SIG-M5 (cell line): ENCODE data around the gene MEF2C.

Source experiments
- DNase-seq: peaks from one replicate; lab custom pipeline; 2025; lab: John Stamatoyannopoulos, UW

The MEF2C gene

GRCh38 chr5:88888291-88888690, 5.3 kb upstream of the MEF2C start:
- DNase-seq: no peak

GRCh38 chr5:88887342-88887741, 4.4 kb upstream of the MEF2C start:
- no peak for DNase-seq

- no peak for DNase-seq
These were observed 3.9 kb upstream of the MEF2C start for GRCh38 chr5:88886746-88887341.

GRCh38 chr5:88886252-88886651, 3.3 kb upstream of the MEF2C start:
- DNase-seq: no peak

DNA sequence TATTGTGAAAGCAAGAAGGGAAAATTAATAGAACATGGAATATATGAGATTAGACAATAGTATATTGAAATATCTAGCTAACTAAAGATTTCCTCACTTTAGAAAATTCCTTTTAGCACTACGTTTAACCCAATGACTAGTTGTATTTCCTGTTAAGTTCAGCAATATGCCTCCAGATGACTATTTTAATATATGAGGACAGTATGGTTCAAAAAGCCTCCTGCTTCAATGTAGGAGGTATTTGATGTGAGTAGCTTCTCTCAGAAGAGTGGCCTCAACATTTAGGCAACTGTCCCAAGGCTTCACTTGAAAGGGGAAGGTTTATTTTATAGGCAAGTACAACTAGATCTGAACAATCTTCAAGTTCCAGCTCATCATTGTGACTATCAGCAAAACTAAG, 2.0 kb upstream of the MEF2C start:
- no peak for DNase-seq

- no peak for DNase-seq
These were observed 1.6 kb upstream of the MEF2C start for GRCh38 chr5:88884608-88884877.

GRCh38 chr5:88883836-88884607, 1.0 kb upstream of the MEF2C start:
- DNase-seq: no peak

GRCh38 chr5:88882276-88883038, 527 bp downstream of the MEF2C start:
- no peak for DNase-seq

GRCh38 chr5:88881571-88881971, 1.4 kb downstream of the MEF2C start:
- no peak for DNase-seq

DNA sequence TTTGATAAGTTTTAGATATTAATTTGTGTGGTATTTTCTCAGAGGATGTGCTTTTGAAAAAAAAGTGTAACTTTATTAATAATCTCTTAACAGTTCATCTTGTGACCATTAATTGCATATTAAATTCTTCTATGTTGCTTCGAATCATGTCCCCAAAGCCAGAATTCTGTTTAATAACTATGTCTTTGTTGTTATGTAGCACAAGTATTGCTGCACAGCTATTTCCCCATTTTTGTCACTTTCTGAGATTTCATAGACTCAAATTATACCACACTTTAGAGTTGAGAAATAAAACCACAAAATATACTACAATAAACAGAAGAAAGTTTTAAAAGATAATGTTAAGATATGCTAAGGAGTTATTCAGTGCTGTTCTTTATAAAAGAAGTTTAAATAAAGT, 2.8 kb downstream of the MEF2C start:
- no peak for DNase-seq

- DNase-seq: no peak
These were observed 3.3 kb downstream of the MEF2C start for GRCh38 chr5:88879724-88880123.

GRCh38 chr5:88878976-88879375, 4.0 kb downstream of the MEF2C start:
- no peak for DNase-seq

DNA sequence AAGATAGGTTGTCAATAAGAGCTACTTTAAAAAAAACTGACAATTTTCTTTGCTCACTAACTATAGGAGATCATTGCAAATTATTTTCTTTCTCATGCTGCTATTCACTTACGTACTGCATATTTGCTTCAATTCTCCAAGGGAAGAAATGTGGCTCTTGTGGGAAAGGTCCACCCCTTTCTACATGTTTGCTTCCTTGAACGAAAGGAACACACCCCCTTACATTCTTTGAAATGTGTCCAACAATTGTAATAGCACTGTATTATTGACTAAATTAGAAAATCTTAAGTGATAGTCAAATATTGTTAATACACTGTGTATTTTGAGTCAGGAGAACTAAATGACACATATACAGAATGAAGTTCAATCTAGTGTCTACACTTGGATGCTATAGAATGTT, 5.2 kb downstream of the MEF2C start:
- no peak for DNase-seq

DNA sequence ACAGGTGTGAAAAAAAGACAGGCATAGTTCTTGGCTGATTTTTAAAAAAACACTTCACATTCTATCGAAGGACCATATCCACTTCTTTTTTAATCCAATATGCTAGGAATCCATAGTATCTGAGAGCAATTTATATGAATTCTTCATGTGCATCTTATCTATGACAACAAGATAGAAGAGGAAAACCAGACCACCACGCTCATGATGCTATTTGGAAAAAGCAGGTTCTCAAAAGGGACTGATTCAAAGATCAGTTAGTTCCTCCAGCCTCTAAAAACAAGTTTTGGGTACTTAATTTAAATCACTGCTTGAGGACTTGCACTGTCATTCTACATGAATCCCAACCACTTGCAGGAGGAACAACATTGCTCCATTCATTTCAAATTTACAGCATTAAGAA, 6.3 kb downstream of the MEF2C start:
- DNase-seq: no peak

- DNase-seq: no peak
These were observed 7.4 kb downstream of the MEF2C start for GRCh38 chr5:88875341-88876234.

GRCh38 chr5:88873447-88873846, 9.5 kb downstream of the MEF2C start:
- DNase-seq: no peak

- no peak for DNase-seq
These were observed 10.0 kb downstream of the MEF2C start for GRCh38 chr5:88872971-88873370.

DNA sequence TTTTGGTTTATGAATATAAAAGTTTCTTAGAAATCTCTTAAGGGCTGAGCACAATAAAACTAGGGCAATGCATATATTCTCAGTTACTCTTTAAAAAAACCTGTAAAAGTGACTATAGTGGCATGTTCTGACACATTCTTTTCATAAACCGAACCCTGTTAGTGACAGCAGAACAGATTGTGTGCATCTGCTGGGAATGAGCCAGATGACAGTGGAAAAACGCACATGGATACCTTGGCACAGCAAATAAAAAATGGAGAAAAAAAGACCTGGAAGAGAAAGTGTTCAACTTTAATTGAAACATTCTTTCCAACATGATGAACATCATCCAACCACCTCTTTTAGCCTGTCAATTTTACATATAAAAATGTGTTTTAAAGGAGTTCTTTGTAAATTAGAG, 12.7 kb downstream of the MEF2C start:
- no peak for DNase-seq

GRCh38 chr5:88868468-88869068, 14.4 kb downstream of the MEF2C start:
- no peak for DNase-seq

DNA sequence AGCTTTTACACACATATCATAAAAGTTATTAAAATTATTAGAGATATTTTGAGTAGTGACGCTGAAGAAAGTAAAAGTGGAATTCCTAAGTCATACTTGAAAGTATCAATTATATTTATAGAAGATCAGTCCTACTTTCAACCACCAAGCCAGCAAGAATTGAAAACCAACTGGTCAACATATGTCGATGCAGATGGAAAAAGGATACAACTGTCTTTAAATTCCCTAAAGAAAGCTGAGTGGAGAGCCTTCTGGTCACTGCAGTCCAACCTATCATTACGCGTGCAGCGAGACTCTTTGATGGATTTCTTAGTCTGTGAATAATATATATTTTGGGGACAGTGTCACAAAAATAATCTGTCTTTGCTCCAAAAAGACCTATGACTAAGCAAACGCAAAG, 15.3 kb downstream of the MEF2C start:
- no peak for DNase-seq

DNA sequence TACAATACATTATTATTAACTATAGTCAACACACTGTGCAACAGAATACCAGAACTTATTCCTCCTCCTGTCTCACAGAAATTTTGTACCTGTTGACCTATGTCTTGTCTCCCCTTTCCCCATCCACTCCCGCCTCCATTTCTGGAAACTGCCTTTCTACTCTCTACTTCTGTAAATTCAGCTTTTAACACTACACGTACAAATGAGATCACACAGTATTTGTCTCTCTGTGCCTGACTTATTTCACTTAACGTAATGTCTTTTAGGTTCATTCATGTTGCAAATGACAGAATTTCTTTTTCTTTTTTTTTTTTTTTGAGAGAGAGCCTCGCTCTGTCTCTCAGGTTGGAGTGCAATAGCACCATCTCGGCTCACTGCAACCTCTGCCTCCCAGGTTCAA, 19.5 kb downstream of the MEF2C start:
- no peak for DNase-seq

- DNase-seq: no peak
These were observed 20.3 kb downstream of the MEF2C start for GRCh38 chr5:88862547-88863175.
